ENCODE results near the gene DTNA. TPM values are rescaled to one million over a fixed set of nuclear protein-coding genes. Genes with fewer than 3 reads are reported as not detected.
A peak's percentile ranks its signal among the peaks of the same experiment; 100 is the strongest.
"Not testable (repeated sequence)": the region's sequence is repeated elsewhere in the genome, so short reads cannot be mapped to it uniquely, and the experiment has no call there.

The DTNA gene
- polyA plus RNA-seq, 1 donor, result 22.7 TPM

- no peak for DNase-seq
Observed at GRCh38 chr18:34723143-34723542, 13.0 kb downstream of the DTNA start.

- DNase-seq, result not testable (repeated sequence)
Observed at GRCh38 chr18:34725737-34726136, 15.6 kb downstream of the DTNA start.

- DNase-seq, result no peak
Observed at GRCh38 chr18:34726286-34727004, 16.3 kb downstream of the DTNA start.

GRCh38 chr18:34729264-34729663 lies 19.2 kb downstream of the DTNA start:
- no peak for DNase-seq

GRCh38 chr18:34729740-34730355 lies 19.8 kb downstream of the DTNA start:
- no peak for DNase-seq

GRCh38 chr18:34730774-34731173 lies 20.7 kb downstream of the DTNA start:
- no peak for DNase-seq

GRCh38 chr18:34734056-34734455 lies 24.0 kb downstream of the DTNA start:
- no peak for DNase-seq

GRCh38 chr18:34734526-34734925 lies 24.4 kb downstream of the DTNA start:
- DNase-seq, result not testable (repeated sequence)

GRCh38 chr18:34738175-34738894 lies 28.2 kb downstream of the DTNA start:
- peak; percentile 28 for DNase-seq

GRCh38 chr18:34740101-34740500 lies 30.0 kb downstream of the DTNA start:
- DNase-seq, result no peak

GRCh38 chr18:34740724-34741123 lies 30.6 kb downstream of the DTNA start:
- DNase-seq, result no peak

- no peak for DNase-seq
Observed at GRCh38 chr18:34741401-34741800, 31.3 kb downstream of the DTNA start.

GRCh38 chr18:34742891-34743341 lies 32.8 kb downstream of the DTNA start:
- DNase-seq, result no peak

- DNase-seq, result no peak
Observed at GRCh38 chr18:34744569-34744968, 34.5 kb downstream of the DTNA start.

GRCh38 chr18:34746614-34747013 lies 36.5 kb downstream of the DTNA start:
- no peak for DNase-seq

- no peak for DNase-seq
Observed at GRCh38 chr18:34749721-34750120, 39.6 kb downstream of the DTNA start.

- DNase-seq, result no peak
Observed at GRCh38 chr18:34752056-34752455, 42.0 kb downstream of the DTNA start.

GRCh38 chr18:34754300-34754699 lies 44.2 kb downstream of the DTNA start:
- DNase-seq, result no peak

- DNase-seq, result no peak
Observed at GRCh38 chr18:34757666-34758065, 47.6 kb downstream of the DTNA start.

GRCh38 chr18:34758378-34758948 lies 48.4 kb downstream of the DTNA start:
- no peak for DNase-seq

GRCh38 chr18:34760444-34760843 lies 50.3 kb downstream of the DTNA start:
- DNase-seq, result no peak

GRCh38 chr18:34764451-34764850 lies 54.4 kb downstream of the DTNA start:
- no peak for DNase-seq

GRCh38 chr18:34767601-34768027 lies 57.5 kb downstream of the DTNA start:
- DNase-seq, result no peak
